GM12875 (cell line): ENCODE data around the gene IFI35.

Experiments
- H3K4me3 ChIP-seq: one replicate; pipeline ENCODE4 v1.5.1; 2011; ENCODE audit warnings: low read depth, low read length, control low read depth
- CTCF ChIP-seq: IDR thresholded peaks from 2 replicates; pipeline ENCODE4 v1.5.1; 2011; ENCODE audit warnings: low read depth, mild to moderate bottlenecking, control low read depth, inconsistent platforms, low read length, moderate library complexity, borderline replicate concordance; ENCODE audit not compliant: insufficient read depth

Gene IFI35

GRCh38 chr17:43056051-43056450 is 49.5 kb downstream of the IFI35 start:
- no peak overlapping the region for H3K4me3 ChIP-seq
- no peak for TF ChIP-seq CTCF

- TF ChIP-seq CTCF: no peak
- H3K4me3 ChIP-seq: no peak overlapping the region
Observed at GRCh38 chr17:43062984-43063638, 56.5 kb downstream of the IFI35 start.
